Ishikawa (cell line): ENCODE measurements around the gene MAGI1.
A peak's percentile ranks its signal among the peaks of the same experiment; 100 is the strongest.

Experiments used
- CEBPB ChIP-seq: IDR thresholded peaks from 2 replicates; pipeline ENCODE4 v1.6.1; 2012
- CREB1 ChIP-seq: IDR thresholded peaks from 2 replicates; pipeline ENCODE4 v1.6.1; 2012; ENCODE audit warnings: low read depth
- EGR1 ChIP-seq: IDR thresholded peaks from 2 replicates; pipeline ENCODE4 v1.6.1; 2012
- EP300 ChIP-seq: IDR thresholded peaks from 2 replicates; pipeline ENCODE4 v1.6.1; 2012; ENCODE audit warnings: borderline replicate concordance
- FOXM1 ChIP-seq: IDR thresholded peaks from 2 replicates; pipeline ENCODE4 v1.6.1; 2012; ENCODE audit warnings: low read depth, borderline replicate concordance
- NFIC ChIP-seq: IDR thresholded peaks from 2 replicates; pipeline ENCODE4 v1.6.1; 2012
- RAD21 ChIP-seq: IDR thresholded peaks from 2 replicates; pipeline ENCODE4 v1.6.1; 2012; ENCODE audit warnings: low read depth
- REST ChIP-seq: IDR thresholded peaks from 2 replicates; pipeline ENCODE4 v1.6.1; 2012; ENCODE audit warnings: low read depth, mild to moderate bottlenecking
- TAF1 ChIP-seq: IDR thresholded peaks from 2 replicates; pipeline ENCODE4 v1.6.1; 2012; ENCODE audit warnings: low read depth, mild to moderate bottlenecking
- TCF12 ChIP-seq: IDR thresholded peaks from 2 replicates; pipeline ENCODE4 v1.6.1; 2012; ENCODE audit warnings: low read depth
- TEAD4 ChIP-seq: IDR thresholded peaks from 2 replicates; pipeline ENCODE4 v1.6.1; 2012
- USF1 ChIP-seq: IDR thresholded peaks from 2 replicates; pipeline ENCODE4 v1.6.1; 2012
- YY1 ChIP-seq: IDR thresholded peaks from 2 replicates; pipeline ENCODE4 v1.6.1; 2012; ENCODE audit warnings: low read depth
- ZBTB7A ChIP-seq: IDR thresholded peaks from 2 replicates; pipeline ENCODE4 v1.6.1; 2012; ENCODE audit warnings: low read depth
- TF ChIP-seq, protein P1 (sequence below): IDR thresholded peaks from 2 replicates; pipeline ENCODE4 v1.6.1; 2012

The MAGI1 gene

GRCh38 chr3:66080167-66080566 lies 41.4 kb upstream of the MAGI1 start:
- no peak for TF ChIP-seq NFIC
- no peak for TF ChIP-seq ZBTB7A
- TF ChIP-seq CREB1, result no peak
- no peak for TF ChIP-seq TCF12
- TF ChIP-seq USF1, result no peak
- no peak for TF ChIP-seq FOXM1
- no peak for TF ChIP-seq TAF1
- TF ChIP-seq TEAD4, result no peak
- TF ChIP-seq EGR1, result no peak
- TF ChIP-seq YY1, result no peak
- TF ChIP-seq CEBPB, result no peak
- no peak for TF ChIP-seq EP300
- no peak for TF ChIP-seq REST
- TF ChIP-seq RAD21, result no peak
- TF ChIP-seq, protein P1, sequence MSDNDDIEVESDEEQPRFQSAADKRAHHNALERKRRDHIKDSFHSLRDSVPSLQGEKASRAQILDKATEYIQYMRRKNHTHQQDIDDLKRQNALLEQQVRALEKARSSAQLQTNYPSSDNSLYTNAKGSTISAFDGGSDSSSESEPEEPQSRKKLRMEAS, result no peak

DNA sequence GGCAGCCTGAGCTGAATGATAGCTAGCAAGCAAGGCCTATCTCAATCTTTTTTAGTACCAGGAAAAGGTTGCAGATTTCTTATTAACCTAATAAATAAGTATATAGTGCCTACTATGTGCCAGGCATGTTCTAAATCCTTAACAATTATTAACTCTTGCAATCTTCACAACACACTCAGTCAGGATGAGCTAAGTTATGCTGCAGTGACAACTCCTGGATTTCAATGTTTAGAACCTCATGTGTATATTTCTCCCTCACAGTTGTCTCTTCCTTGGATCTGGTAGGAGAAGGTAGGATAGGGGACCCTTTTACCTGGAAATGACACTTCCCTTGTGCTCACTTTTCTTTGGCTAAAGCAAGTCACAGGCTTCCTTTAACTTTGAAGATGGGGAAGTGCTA lies 39.3 kb upstream of the MAGI1 start:
- TF ChIP-seq RAD21 (no peak), ZBTB7A (no peak), TCF12 (no peak), USF1 (no peak), EGR1 (no peak), EP300 (no peak), FOXM1 (no peak), NFIC (no peak)
- TF ChIP-seq, protein P1, result no peak

GRCh38 chr3:66076861-66077470 lies 38.2 kb upstream of the MAGI1 start:
- TF ChIP-seq RAD21, result no peak
- TF ChIP-seq, protein P1, result no peak
- TF ChIP-seq TEAD4, result no peak
- no peak for TF ChIP-seq REST
- no peak for TF ChIP-seq USF1
- TF ChIP-seq YY1, result no peak
- TF ChIP-seq EP300, result no peak
- TF ChIP-seq TCF12, result no peak
- TF ChIP-seq EGR1, result no peak
- TF ChIP-seq NFIC, result no peak
- TF ChIP-seq FOXM1, result no peak
- no peak for TF ChIP-seq CEBPB
- no peak for TF ChIP-seq CREB1
- no peak for TF ChIP-seq TAF1
- no peak for TF ChIP-seq ZBTB7A

DNA sequence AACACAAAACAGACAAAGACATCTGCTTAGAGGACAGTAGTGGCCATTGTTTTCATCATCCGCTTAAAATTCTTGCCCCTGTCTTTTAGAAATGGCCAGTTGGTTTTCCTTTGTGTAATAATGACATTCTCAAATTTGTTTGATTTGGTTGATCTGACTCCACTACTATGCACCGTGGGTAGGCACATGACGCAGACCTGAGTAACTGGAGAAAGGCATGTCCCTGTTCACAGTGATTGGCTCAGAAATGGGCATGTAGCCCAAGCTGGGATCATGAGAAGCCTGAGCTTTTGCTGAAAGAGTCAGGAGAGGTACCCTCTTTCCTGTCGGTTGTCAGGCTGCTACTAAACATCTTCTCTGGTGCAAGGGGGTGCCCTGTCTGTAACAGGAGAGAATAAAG lies 36.6 kb upstream of the MAGI1 start:
- TF ChIP-seq EGR1, result no peak
- TF ChIP-seq USF1, result peak; percentile 54

GRCh38 chr3:66073464-66074141 lies 34.9 kb upstream of the MAGI1 start:
- no peak for TF ChIP-seq TCF12
